Ovary (tissue), 9 donors: Measurements from ENCODE around the gene CHPT1. TPM values are rescaled to one million over a fixed set of nuclear protein-coding genes. Genes with fewer than 3 reads are reported as not detected.

Experiments used
- DNase-seq, 5 donors: peaks; one replicate each; pipeline ENCODE4 v3.0.0-alpha.2; 2019 to 2020
- H3K27ac ChIP-seq, 2 donors: fragments of 200-600 bp; one replicate each; pipeline versions ENCODE4 v1.5.1 to v1.8.0; 2019 to 2022
- H3K27me3 ChIP-seq: fragments of 200-600 bp; one replicate; pipeline ENCODE4 v1.8.0; 2022
- H3K36me3 ChIP-seq: fragments of 200-600 bp; sonication (generic); one replicate; pipeline ENCODE4 v1.5.1; 2019
- H3K4me1 ChIP-seq: one replicate; pipeline ENCODE4 v1.8.1; 2013; ENCODE audit warnings: mild to moderate bottlenecking, moderate library complexity; ENCODE audit not compliant: insufficient read depth
- H3K4me3 ChIP-seq: fragments of 200-600 bp; sonication (generic); one replicate; pipeline ENCODE4 v1.5.1; 2017
- H3K9me3 ChIP-seq, 2 donors: fragments of 200-600 bp in 1 of 2; sonication (generic) in 1 of 2; one replicate each; pipeline versions ENCODE4 v1.5.1 to v1.8.1; 2013 to 2019; ENCODE audit warnings: mild to moderate bottlenecking in 1 of 2, moderate library complexity in 1 of 2
- EP300 ChIP-seq: sonication (generic); formaldehyde crosslinking; IDR thresholded peaks from one replicate; pipeline ENCODE4 v1.6.1; 2017; ENCODE audit warnings: antibody characterized with exemption
- POLR2A ChIP-seq: fragments of 450-650 bp; IDR thresholded peaks from one replicate; pipeline ENCODE4 v1.6.1; 2017; ENCODE audit warnings: antibody characterized with exemption, mild to moderate bottlenecking, moderate library complexity
- WGBS, 3 donors: extraction: QIAGEN DNeasy Blood & Tissue Kit in 1 of 3; methylation state at CpG; one replicate each; pipeline versions ENCODE4 v1.1.5 to v1.1.7; 2013 to 2017; 5-methylcytosine and 5-hydroxymethylcytosine counted together
- intact Hi-C, 4 donors: fragments of 100-400 bp; cut with DNase I; formaldehyde crosslinking; loops; one replicate each; pipeline versions ENCODE4 v1.11.0 to v1.15.1; 2022 to 2023
- polyA plus RNA-seq, 2 donors: library from polyadenylated mRNA; stranded (reverse); fragments of 200-250 nt in 1 of 2; fragments of 350-450 nt in 1 of 2; fragmentation: Illumina TruSeq in 1 of 2; extraction: RNeasy Lipid Tissue Mini Kit (QIAGEN cat#74804) in 1 of 2; gene quantifications; one replicate each; pipeline ENCODE4 v1.2.3, GENCODE V29; 2013 to 2014
- small RNA-seq: library from RNA; depleted of rRNA; stranded (forward); fragments of <200 nt; gene quantifications from one replicate; pipeline ENCODE3, GENCODE V24; 2016
- total RNA-seq, 7 donors: library from RNA; depleted of rRNA in 2 of 7; stranded (reverse); fragments of >200 nt in 2 of 7; fragmentation: NEBNext Ultra II Directional in 3 of 7; extraction: Animal tissue kit (Norgen Biotek cat#: 25700) in 3 of 7; gene quantifications; one replicate each; pipeline versions ENCODE4 v1.1.0 to v1.2.4, GENCODE V29; 2016 to 2023
- TF ChIP-seq, protein P1 (sequence below), 3 donors: fragments of 450-650 bp in 2 of 3; fragments of 200-600 bp in 1 of 3; IDR thresholded peaks; one replicate each; pipeline versions ENCODE4 v1.5.1 to v1.8.0; 2016 to 2022; ENCODE audit warnings: antibody characterized with exemption in 3 of 3, mild to moderate bottlenecking in 1 of 3
- donor health status: DM: no; HTN: no; CAD: no; lungs with moderate emphysema.
- donor health status: DM: no; HTN: no; CAD: no.
- donor health status: Bipolar disorder and iron deficiency.
- donor health status: DM: yes; HTN: yes; CAD: no.
- donor health status: DM: no; HTN: no; CAD: no.
- donor health status: DM: yes; HTN: yes; CAD: no.

CHPT1 gene
- total and polyA plus RNA-seq, 9 donors, result 25.8 to 89.4 (median 31.4) TPM

- WGBS, 3 donors, result 48 to 54% (median 49%) methylated on average over 2 of the region's 2 CpGs
- no peak overlapping the region for H3K4me3 ChIP-seq
- no peaks in the 10 kb centered on the region for H3K27me3 ChIP-seq
- no peaks in the 10 kb centered on the region for H3K4me1 ChIP-seq
- peak; percentile 37 to 69 (median 57) for DNase-seq
- no peak overlapping the region for H3K27ac ChIP-seq
- no peaks in the 10 kb centered on the region for H3K9me3 ChIP-seq
- intact Hi-C loops, result loop anchor here in 2 of 4 donors (5.0 kb wide), 2 partner anchors 64 to 69 kb away; no protein-coding TSS in a partner anchor
- no peaks in the 10 kb centered on the region for H3K36me3 ChIP-seq
- TF ChIP-seq, protein P1, sequence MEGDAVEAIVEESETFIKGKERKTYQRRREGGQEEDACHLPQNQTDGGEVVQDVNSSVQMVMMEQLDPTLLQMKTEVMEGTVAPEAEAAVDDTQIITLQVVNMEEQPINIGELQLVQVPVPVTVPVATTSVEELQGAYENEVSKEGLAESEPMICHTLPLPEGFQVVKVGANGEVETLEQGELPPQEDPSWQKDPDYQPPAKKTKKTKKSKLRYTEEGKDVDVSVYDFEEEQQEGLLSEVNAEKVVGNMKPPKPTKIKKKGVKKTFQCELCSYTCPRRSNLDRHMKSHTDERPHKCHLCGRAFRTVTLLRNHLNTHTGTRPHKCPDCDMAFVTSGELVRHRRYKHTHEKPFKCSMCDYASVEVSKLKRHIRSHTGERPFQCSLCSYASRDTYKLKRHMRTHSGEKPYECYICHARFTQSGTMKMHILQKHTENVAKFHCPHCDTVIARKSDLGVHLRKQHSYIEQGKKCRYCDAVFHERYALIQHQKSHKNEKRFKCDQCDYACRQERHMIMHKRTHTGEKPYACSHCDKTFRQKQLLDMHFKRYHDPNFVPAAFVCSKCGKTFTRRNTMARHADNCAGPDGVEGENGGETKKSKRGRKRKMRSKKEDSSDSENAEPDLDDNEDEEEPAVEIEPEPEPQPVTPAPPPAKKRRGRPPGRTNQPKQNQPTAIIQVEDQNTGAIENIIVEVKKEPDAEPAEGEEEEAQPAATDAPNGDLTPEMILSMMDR (IDR thresholded peaks at IDR 0.05), result peak; percentile 76 to 84 (median 82)
- TF ChIP-seq POLR2A, result no peak
These were observed 76.3 kb downstream of the CHPT1 start for GRCh38 chr12:101773650-101774162.

GRCh38 chr12:101775816-101776215 is 78.4 kb downstream of the CHPT1 start:
- 73 to 76% (median 76%) methylated on average over 2 of the region's 2 CpGs for WGBS, 3 donors
- H3K27me3 ChIP-seq, result no peaks in the 10 kb centered on the region
- no peak for DNase-seq
- H3K4me3 ChIP-seq, result no peak overlapping the region
- TF ChIP-seq EP300 (no peak), POLR2A (no peak)
- TF ChIP-seq, protein P1 (IDR thresholded peaks at IDR 0.05), result no peak
- H3K4me1 ChIP-seq, result no peaks in the 10 kb centered on the region
- H3K9me3 ChIP-seq, result no peaks in the 10 kb centered on the region
- H3K36me3 ChIP-seq, result no peaks in the 10 kb centered on the region
- no peak overlapping the region for H3K27ac ChIP-seq
- intact Hi-C loops, result loop anchor here in 1 of 4 donors (5.0 kb wide), 1 partner anchor 61 kb away; no protein-coding TSS in a partner anchor

GRCh38 chr12:101777485-101777884 is 80.0 kb downstream of the CHPT1 start:
- H3K9me3 ChIP-seq, result no peaks in the 10 kb centered on the region
- TF ChIP-seq, protein P1 (IDR thresholded peaks at IDR 0.05), result no peak
- no peak for TF ChIP-seq EP300
- no peak for TF ChIP-seq POLR2A
- H3K36me3 ChIP-seq, result no peaks in the 10 kb centered on the region
- intact Hi-C loops, result loop anchor here in 1 of 4 donors (5.0 kb wide), 1 partner anchor 60 kb away; no protein-coding TSS in a partner anchor
- H3K27ac ChIP-seq, result no peak overlapping the region
- no peaks in the 10 kb centered on the region for H3K4me1 ChIP-seq
- no peaks in the 10 kb centered on the region for H3K27me3 ChIP-seq
- no peak for DNase-seq
- no peak overlapping the region for H3K4me3 ChIP-seq
- 76 to 78% (median 77%) methylated on average over 3 of the region's 3 CpGs for WGBS, 3 donors

DNA sequence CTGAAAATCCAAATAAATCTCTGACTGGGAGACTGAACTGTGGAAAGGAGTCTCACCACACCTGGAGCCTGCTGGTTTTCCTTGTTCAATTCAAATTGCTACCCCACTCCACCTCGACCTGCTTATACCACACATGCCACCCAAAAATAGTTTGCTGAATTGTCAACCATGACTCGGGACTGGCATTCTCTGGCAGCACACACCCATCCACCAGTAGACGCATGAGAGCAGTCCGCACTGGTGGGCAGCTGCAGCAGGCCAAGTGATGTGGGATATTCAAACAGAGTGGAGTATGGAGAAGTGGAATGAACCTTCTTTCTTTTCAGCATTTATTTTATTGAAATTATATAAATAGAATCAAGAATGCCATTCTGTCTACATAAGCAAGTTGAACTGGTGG is 80.5 kb downstream of the CHPT1 start:
- TF ChIP-seq, protein P1 (IDR thresholded peaks at IDR 0.05), result no peak
- no peak for TF ChIP-seq POLR2A
- TF ChIP-seq EP300, result no peak
- DNase-seq, result no peak
- Histone ChIP-seq H3K4me3 (no peak overlapping the region), H3K27ac (no peak overlapping the region), H3K27me3 (no peaks in the 10 kb centered on the region), H3K36me3 (no peaks in the 10 kb centered on the region), H3K9me3 (no peaks in the 10 kb centered on the region), H3K4me1 (no peaks in the 10 kb centered on the region)
- WGBS, 3 donors, result 77 to 89% (median 89%) methylated on average over 4 of the region's 4 CpGs
- intact Hi-C loops, result loop anchor here in 1 of 4 donors (5.0 kb wide), 1 partner anchor 59 kb away; no protein-coding TSS in a partner anchor

Small RNA genes lying within 50 kb of the gene (small RNA-seq; reads per million reads assigned to genes)
- not detected for gene RNU6-101P
- not detected for gene RNY1P16

Other genes with a start within 250 kb of the CHPT1 start
- gene SPIC, start 222.3 kb upstream of the CHPT1 start, total RNA-seq, result not detected
- gene SPIC, start 222.3 kb upstream of the CHPT1 start, polyA plus RNA-seq, result under 1 TPM in 1 of 2 donors, not detected in 1; 0.17 TPM
- 1 to 10 TPM in 2 of 7 donors, under 1 TPM in 3, not detected in 2; 0.18 to 2.2 (median 0.92) TPM for gene MYBPC1, start 102.7 kb upstream of the CHPT1 start, total RNA-seq
- not detected for gene MYBPC1, start 102.7 kb upstream of the CHPT1 start, polyA plus RNA-seq
- not detected for gene SYCP3, start 41.8 kb downstream of the CHPT1 start, total RNA-seq
- gene SYCP3, start 41.8 kb downstream of the CHPT1 start, polyA plus RNA-seq, result under 1 TPM; 0.07 to 0.31 TPM
- gene GNPTAB, start 133.3 kb downstream of the CHPT1 start, total RNA-seq, result 10 to 100 TPM; 10.3 to 24.2 (median 16.6) TPM
- 10 to 100 TPM in 1 of 2 donors, 1 to 10 TPM in 1; 7.1 to 23.3 TPM for gene GNPTAB, start 133.3 kb downstream of the CHPT1 start, polyA plus RNA-seq
- gene DRAM1, start 179.9 kb downstream of the CHPT1 start, total RNA-seq, result 10 to 100 TPM in 6 of 7 donors, 1 to 10 TPM in 1; 9.3 to 21.7 (median 15.8) TPM
- gene DRAM1, start 179.9 kb downstream of the CHPT1 start, polyA plus RNA-seq, result 10 to 100 TPM in 1 of 2 donors, 1 to 10 TPM in 1; 9.1 to 19.0 TPM